Left cardiac atrium (tissue), 4 donors: ENCODE measurements around the gene SP6. TPM values are rescaled to one million over a fixed set of nuclear protein-coding genes. Genes with fewer than 3 reads are reported as not detected.
A peak's percentile ranks its signal among the peaks of the same experiment; 100 is the strongest.

ENCODE experiments used
- ATAC-seq, 2 donors: fragments of 200-7000 bp; cut with Tn5 transposase; one replicate each; pipeline ENCODE4 v1.9.1; 2020; ENCODE audit warnings: mild to moderate bottlenecking in 2 of 2, moderate library complexity in 2 of 2
- DNase-seq: peaks from one replicate; pipeline ENCODE4 v3.0.0-alpha.2; 2020
- intact Hi-C, 2 donors: fragments of 100-400 bp; cut with DNase I; formaldehyde crosslinking; loops; one replicate each; pipeline versions ENCODE4 v1.14.1 to v1.15.1; 2022 to 2023
- long read RNA-seq: library from polyadenylated mRNA; unstranded; transcript quantifications from one replicate; pipeline ENCODE4 v2.0.0, GENCODE V29; 2021
- total RNA-seq, 2 donors: library from RNA; stranded (reverse); fragmentation: NEBNext Ultra II Directional; extraction: Animal tissue kit (Norgen Biotek cat#: 25700); gene quantifications; one replicate each; pipeline ENCODE4 v1.2.1, GENCODE V29; 2021
- donor health status: DM: no; HTN: yes; CAD: no.
- donor health status: DM: no; HTN: yes; CAD: no; lungs with severe emphysema.
- donor health status: DM: yes; HTN: yes; CAD: no.
- donor health status: Dilated cardiomyopathy.

The SP6 gene
- total RNA-seq, result under 1 TPM; 0.24 to 0.50 TPM
- long read RNA-seq, result 0 reads

DNA sequence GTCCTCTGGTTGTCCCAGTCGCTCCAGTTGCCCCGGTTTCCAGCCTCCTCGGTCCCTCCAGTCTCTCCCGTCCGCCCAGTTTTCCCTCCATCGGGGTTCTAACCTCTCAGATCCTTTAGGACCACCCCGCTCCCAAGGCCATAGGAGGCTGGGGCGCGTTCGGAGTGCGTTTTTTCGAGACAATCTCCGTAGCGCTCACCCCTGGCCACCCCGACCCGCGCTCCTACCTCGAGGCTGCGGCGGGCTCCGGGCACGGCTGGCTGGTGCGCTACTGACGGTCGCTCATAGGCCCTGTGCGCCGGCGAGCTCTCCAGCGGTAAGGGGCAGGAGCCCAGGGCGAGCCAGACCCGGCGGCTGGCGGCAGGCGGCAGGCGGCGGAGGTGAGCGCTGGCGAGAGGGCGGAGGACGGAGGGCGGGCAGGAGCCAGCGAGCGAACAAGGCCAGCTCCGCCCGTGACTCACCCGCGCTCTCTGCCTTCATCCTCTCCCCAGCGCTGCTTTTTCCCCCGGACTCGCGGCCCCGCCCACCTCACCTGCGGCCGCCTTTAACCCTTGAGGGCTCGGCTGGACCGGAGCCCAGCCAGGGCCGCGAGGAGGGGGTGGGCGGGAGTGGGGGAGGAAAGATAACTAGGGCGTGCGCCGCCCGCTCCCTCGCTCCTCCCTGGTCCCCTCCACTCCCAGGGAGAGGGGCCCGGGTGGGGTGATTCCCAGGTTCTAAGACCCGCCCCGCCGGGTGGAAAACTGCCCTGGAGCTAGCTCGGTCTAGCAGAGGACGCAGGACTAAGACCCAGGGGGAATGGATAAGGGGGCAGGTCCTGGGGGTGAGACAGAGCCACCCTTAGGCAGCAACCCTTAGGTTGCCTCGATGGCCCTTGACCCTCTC is at the start of gene SP6:
TSS of gene SP6 (minus strand) at position 472 of the 882 bp plus-strand sequence. CDS start 2,734 bp downstream, outside the sequence.
- intact Hi-C loops, result no loop called here
- peak; percentile 83 to 95 for ATAC-seq
- DNase-seq, result peak; percentile 73

GRCh38 chr17:47899643-47900042 is 48.7 kb upstream of the SP6 start:
- intact Hi-C loops, result loop anchor here (5.0 to 10.0 kb wide), 2 partner anchors 45 to 48 kb away; partner anchors contain the start of gene PNPO (in 1 of the 2)
- no peak for ATAC-seq
- no peak for DNase-seq

DNA sequence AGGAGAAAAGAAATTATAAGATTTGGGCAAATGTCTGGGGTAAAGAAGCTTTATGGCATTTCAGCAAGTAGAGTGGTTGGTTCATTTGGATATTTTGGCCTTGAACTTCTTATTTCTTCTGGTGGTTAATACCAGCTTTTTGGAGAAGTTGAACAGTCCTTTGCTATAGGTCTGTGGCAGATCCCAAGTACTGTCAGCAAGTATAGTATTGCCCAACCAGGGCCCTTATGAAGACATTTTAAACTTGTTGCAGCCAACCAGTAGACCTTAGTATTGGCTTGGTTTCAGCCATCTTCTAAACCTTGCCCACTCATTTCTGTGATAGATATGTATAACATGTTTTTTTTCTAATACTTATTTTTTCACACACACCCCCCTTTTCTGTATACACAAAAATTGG is 47.3 kb upstream of the SP6 start:
- intact Hi-C loops, result loop anchor here (5.0 to 10.0 kb wide), 2 partner anchors 47 to 49 kb away; partner anchors contain the start of gene PNPO (in 1 of the 2)
- ATAC-seq (no peak), DNase-seq (no peak)

GRCh38 chr17:47897561-47897960 is 46.6 kb upstream of the SP6 start:
- DNase-seq, result no peak
- intact Hi-C loops, result loop anchor here (5.0 to 10.0 kb wide), 2 partner anchors 47 to 50 kb away; partner anchors contain the start of gene PNPO (in 1 of the 2)
- ATAC-seq, result no peak

- DNase-seq (no peak), ATAC-seq (no peak)
- intact Hi-C loops, result loop anchor here (5.0 to 10.0 kb wide), 2 partner anchors 48 to 50 kb away; partner anchors contain the start of gene PNPO (in 1 of the 2)
Observed at GRCh38 chr17:47896672-47897490, 45.9 kb upstream of the SP6 start.

DNA sequence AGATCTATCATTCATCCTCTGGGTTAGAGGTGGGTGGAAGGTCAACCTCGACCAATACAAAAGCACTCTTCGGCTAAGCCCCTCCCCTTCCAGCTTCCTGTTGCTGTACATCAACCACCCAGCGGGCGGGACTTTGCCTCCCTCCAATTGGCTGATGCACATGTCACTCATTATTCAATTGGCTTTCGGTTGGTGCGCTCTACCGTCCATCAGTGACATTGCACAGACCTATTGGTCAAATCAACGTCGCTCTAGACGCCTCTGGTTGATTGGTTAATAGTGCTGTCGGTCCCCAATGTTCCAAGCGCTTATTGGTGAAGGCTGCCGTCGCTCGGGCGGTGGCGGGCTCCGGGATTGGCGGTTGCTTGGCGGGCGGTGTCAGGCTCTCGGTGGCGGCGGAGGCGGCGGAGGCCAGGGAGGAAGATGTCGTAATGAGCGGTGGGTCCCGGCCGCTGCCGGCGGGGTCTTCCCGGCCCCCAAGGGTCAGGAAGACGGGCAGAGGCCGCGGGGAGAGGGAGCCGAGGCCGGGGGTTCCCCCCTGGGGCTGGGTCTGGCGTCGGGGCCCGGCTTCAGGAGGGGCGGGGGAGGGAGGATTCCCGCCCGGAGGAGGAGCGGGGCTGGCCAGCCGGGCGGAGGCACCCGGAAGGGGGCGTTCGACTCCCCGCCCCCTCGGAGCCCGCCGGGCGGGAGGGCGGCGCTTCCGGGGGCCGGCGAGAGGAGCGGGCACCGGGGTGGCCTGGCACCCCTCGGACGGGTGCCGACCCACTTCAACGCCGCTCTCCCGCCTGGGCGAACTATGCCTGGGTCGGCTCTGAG is 45.1 kb upstream of the SP6 start, which contains the start of gene SP2:
TSS of gene SP2 (plus strand) at position 381 of the 816 bp plus-strand sequence. CDS start at position 432, 51 bp downstream.
- intact Hi-C loops, result loop anchor here (2.0 to 10.0 kb wide), 3 partner anchors 49 to 75 kb away; partner anchors contain the start of genes CDK5RAP3 (in 1 of the 2) and PNPO (in 1 of the 2)
- DNase-seq (peak; percentile 98), ATAC-seq (peak; percentile 94 to 97)

GRCh38 chr17:47895347-47895855 is 44.4 kb upstream of the SP6 start:
- intact Hi-C loops, result loop anchor here (2.0 to 10.0 kb wide), 3 partner anchors 49 to 75 kb away; partner anchors contain the start of genes CDK5RAP3 (in 1 of the 2) and PNPO (in 1 of the 2)
- ATAC-seq (peak in 1 of 2 donors; percentile 1), DNase-seq (no peak)

DNA sequence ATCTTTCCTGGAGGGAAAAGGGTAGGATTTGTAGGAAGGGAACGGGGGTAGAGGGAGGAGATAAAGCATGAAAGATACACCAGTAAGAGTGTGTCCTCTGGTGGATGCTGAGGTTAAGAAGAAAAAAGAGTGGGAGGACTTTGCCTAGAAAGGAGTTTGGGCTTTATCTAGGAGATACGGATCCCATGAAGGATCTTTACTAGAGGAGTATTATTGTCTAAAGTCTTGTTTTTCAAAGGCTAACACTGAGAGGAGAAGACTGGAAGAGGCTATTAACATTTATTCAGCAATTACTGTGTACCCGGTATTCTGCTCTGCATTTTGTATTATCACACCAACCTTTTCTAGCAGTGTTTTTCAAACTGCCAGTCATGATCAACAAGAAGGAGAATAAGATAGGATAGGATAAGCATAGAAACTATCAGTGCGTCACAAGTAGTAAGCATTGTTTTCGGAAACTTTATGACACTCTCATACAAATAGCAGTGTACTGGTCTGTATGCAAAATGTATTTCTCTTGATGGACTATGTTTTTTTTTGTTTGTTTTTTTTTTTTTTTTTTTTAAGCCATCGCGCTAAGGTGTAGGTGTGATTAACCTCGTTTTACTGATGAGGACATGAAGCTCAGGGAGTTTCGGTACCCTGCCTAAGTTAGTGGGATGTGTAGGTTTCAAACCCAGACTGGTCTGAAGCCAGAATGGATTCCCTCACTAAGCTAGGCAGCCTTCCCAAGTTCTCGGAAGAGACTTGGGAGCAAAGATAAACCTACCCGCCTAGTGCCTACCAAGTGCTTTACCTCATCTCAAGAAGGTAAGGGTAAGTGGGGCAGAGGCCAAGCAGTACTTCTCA is 43.8 kb upstream of the SP6 start:
- intact Hi-C loops, result loop anchor here (2.0 to 10.0 kb wide), 3 partner anchors 50 to 76 kb away; partner anchors contain the start of genes CDK5RAP3 (in 1 of the 2) and PNPO (in 1 of the 2)
- ATAC-seq (no peak), DNase-seq (no peak)

GRCh38 chr17:47891545-47892088 is 40.7 kb upstream of the SP6 start:
- DNase-seq (no peak), ATAC-seq (no peak)
- intact Hi-C loops, result loop anchor here in 1 of 2 donors (10.0 kb wide), 1 partner anchor 53 kb away; the partner anchor contains the start of gene PNPO

GRCh38 chr17:47889734-47890529 is 39.0 kb upstream of the SP6 start:
- intact Hi-C loops, result loop anchor here (1.0 to 10.0 kb wide), 3 partner anchors 45 to 55 kb away; partner anchors contain the start of gene PNPO (in 1 of the 2)
- ATAC-seq (peak; percentile 92 to 93), DNase-seq (peak; percentile 90)

GRCh38 chr17:47888293-47888692 is 37.3 kb upstream of the SP6 start:
- DNase-seq, result no peak
- intact Hi-C loops, result loop anchor here in 1 of 2 donors (2.0 kb wide), 1 partner anchor 43 kb away; no protein-coding TSS in a partner anchor
- no peak for ATAC-seq

GRCh38 chr17:47884905-47885730 is 34.2 kb upstream of the SP6 start:
- ATAC-seq (no peak), DNase-seq (no peak)
- intact Hi-C loops, result no loop called here

GRCh38 chr17:47884427-47884740 is 33.4 kb upstream of the SP6 start:
- intact Hi-C loops, result no loop called here
- no peak for DNase-seq
- no peak for ATAC-seq

- no peak for DNase-seq
- ATAC-seq, result no peak
- intact Hi-C loops, result no loop called here
Observed at GRCh38 chr17:47883589-47884426, 32.8 kb upstream of the SP6 start.
